Uterus (tissue), 2 donors: ENCODE measurements around the gene ELL2.

Experiments
- CTCF ChIP-seq, 4 experiments: fragments of 200-600 bp in 2 of 4; fragments of 450-650 bp in 2 of 4; sonication (generic) in 2 of 4; IDR thresholded peaks; one replicate each; pipeline ENCODE4 v1.5.1; 2016 to 2019; ENCODE audit warnings: antibody characterized with exemption in 4 of 4, mild to moderate bottlenecking in 2 of 4, moderate library complexity in 1 of 4
- POLR2A ChIP-seq, 2 donors: fragments of 450-650 bp; IDR thresholded peaks; one replicate each; pipeline ENCODE4 v1.6.1; 2016; ENCODE audit warnings: antibody characterized with exemption in 2 of 2, mild to moderate bottlenecking in 1 of 2, moderate library complexity in 1 of 2

GRCh38 chr5:95983509-95983908 is 21.9 kb upstream of the ELL2 start:
- no peak for TF ChIP-seq POLR2A (IDR thresholded peaks at IDR 0.05)
- no peak for TF ChIP-seq CTCF (IDR thresholded peaks at IDR 0.05)
